Esophagus muscularis mucosa (tissue), 4 donors: ENCODE results near the gene THSD4. TPM values are rescaled to one million over a fixed set of nuclear protein-coding genes. Genes with fewer than 3 reads are reported as not detected.

ENCODE experiments used
- DNase-seq: peaks from one replicate; pipeline ENCODE4 v3.0.0-alpha.2; 2017; ENCODE audit errors: extremely low spot score
- H3K27ac ChIP-seq, 4 donors: fragments of 200-600 bp; sonication (generic); replicated peaks in 1 of 4; 1 replicate in 3 of 4; 2 replicates in 1 of 4; pipeline ENCODE4 v1.5.1; 2016 to 2019; ENCODE audit warnings: mild to moderate bottlenecking in 1 of 4
- H3K27me3 ChIP-seq, 4 donors: fragments of 200-600 bp; sonication (generic); one replicate each; pipeline versions ENCODE4 v1.5.1 to v1.6.0; 2016 to 2019
- H3K36me3 ChIP-seq, 4 donors: fragments of 200-600 bp; sonication (generic); one replicate each; pipeline ENCODE4 v1.5.1; 2016 to 2019
- H3K4me1 ChIP-seq, 4 donors: fragments of 200-600 bp; sonication (generic); one replicate each; pipeline ENCODE4 v1.5.1; 2016 to 2019
- H3K4me3 ChIP-seq, 4 donors: fragments of 200-600 bp; sonication (generic); 1 replicate in 2 of 4; 2 replicates in 2 of 4; pipeline ENCODE4 v1.5.1; 2016 to 2019; ENCODE audit warnings: mild to moderate bottlenecking in 4 of 4, moderate library complexity in 1 of 4
- H3K9me3 ChIP-seq, 4 donors: fragments of 200-600 bp; sonication (generic); 1 replicate in 3 of 4; 2 replicates in 1 of 4; pipeline ENCODE4 v1.5.1; 2016 to 2019
- EP300 ChIP-seq: sonication (generic); formaldehyde crosslinking; IDR thresholded peaks from one replicate; pipeline ENCODE4 v1.6.1; 2017; ENCODE audit warnings: antibody characterized with exemption
- POLR2A ChIP-seq: fragments of 450-650 bp; IDR thresholded peaks from one replicate; pipeline ENCODE4 v1.6.1; 2017; ENCODE audit warnings: antibody characterized with exemption, moderate library complexity, mild to moderate bottlenecking, low read depth
- POLR2AphosphoS5 ChIP-seq, 2 donors: sonication (generic); formaldehyde crosslinking; IDR thresholded peaks; one replicate each; pipeline ENCODE4 v1.6.1; 2017; ENCODE audit warnings: antibody characterized with exemption in 2 of 2
- WGBS: methylation state at CpG from one replicate; pipeline ENCODE4 v1.1.5; 2018; 5-methylcytosine and 5-hydroxymethylcytosine counted together
- intact Hi-C: fragments of 100-400 bp; cut with DNase I; formaldehyde crosslinking; loops from one replicate; pipeline ENCODE4 v1.15.1; 2023
- total RNA-seq, 4 donors: library from RNA; depleted of rRNA; stranded (reverse); fragments of >200 nt; gene quantifications; one replicate each; pipeline versions ENCODE4 v1.1.0 to v1.2.1, GENCODE V29; 2016
- TF ChIP-seq, protein P1 (sequence below), 3 experiments: fragments of 200-600 bp in 2 of 3; fragments of 450-650 bp in 1 of 3; sonication (generic) in 2 of 3; IDR thresholded peaks; one replicate each; pipeline ENCODE4 v1.5.1; 2017 to 2019; ENCODE audit warnings: antibody characterized with exemption in 3 of 3, mild to moderate bottlenecking in 2 of 3, moderate library complexity in 1 of 3

Gene THSD4
- total RNA-seq, 4 donors from 2014 or later = 3.2 to 6.6 (median 5.6) TPM

DNA sequence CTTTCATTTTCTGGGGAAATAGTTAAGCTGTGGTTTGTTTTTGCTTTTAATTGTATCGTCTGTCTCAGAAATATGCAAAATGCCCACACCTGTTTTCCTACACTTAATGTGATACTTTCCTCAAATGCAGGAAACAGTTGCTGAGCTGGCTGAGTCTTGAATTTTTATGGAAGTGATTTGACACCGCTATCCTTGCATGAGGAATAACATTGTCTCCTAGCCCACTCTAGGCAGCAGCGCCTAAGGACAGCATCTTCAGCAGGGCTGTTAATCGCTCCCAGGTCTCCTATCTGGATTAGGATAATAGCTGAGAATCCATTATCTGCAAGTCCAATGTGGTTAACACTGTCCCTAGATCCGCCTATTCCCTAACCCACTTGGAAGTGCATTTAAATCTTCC is 562.5 kb downstream of the THSD4 start:
- no peaks in the 10 kb centered on the region for H3K9me3 ChIP-seq
- TF ChIP-seq POLR2A (no peak), EP300 (no peak), POLR2AphosphoS5 (IDR thresholded peaks at IDR 0.05) (no peak)
- TF ChIP-seq, protein P1, sequence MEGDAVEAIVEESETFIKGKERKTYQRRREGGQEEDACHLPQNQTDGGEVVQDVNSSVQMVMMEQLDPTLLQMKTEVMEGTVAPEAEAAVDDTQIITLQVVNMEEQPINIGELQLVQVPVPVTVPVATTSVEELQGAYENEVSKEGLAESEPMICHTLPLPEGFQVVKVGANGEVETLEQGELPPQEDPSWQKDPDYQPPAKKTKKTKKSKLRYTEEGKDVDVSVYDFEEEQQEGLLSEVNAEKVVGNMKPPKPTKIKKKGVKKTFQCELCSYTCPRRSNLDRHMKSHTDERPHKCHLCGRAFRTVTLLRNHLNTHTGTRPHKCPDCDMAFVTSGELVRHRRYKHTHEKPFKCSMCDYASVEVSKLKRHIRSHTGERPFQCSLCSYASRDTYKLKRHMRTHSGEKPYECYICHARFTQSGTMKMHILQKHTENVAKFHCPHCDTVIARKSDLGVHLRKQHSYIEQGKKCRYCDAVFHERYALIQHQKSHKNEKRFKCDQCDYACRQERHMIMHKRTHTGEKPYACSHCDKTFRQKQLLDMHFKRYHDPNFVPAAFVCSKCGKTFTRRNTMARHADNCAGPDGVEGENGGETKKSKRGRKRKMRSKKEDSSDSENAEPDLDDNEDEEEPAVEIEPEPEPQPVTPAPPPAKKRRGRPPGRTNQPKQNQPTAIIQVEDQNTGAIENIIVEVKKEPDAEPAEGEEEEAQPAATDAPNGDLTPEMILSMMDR (IDR thresholded peaks at IDR 0.05) = no peak
- H3K36me3 ChIP-seq = no peaks in the 10 kb centered on the region
- no peak overlapping the region for H3K4me3 ChIP-seq
- no peak for DNase-seq
- peak overlapping the region in 3 of 4 donors; percentile 25 to 42 (median 32) for H3K27ac ChIP-seq
- H3K4me1 ChIP-seq = peaks cover 28 to 37% (median 32%) of the 10 kb centered on the region in 4 donors
- H3K27me3 ChIP-seq = no peaks in the 10 kb centered on the region
- 77% methylated on average over 5 of the region's 5 CpGs for WGBS
- intact Hi-C loops = no loop called here

DNA sequence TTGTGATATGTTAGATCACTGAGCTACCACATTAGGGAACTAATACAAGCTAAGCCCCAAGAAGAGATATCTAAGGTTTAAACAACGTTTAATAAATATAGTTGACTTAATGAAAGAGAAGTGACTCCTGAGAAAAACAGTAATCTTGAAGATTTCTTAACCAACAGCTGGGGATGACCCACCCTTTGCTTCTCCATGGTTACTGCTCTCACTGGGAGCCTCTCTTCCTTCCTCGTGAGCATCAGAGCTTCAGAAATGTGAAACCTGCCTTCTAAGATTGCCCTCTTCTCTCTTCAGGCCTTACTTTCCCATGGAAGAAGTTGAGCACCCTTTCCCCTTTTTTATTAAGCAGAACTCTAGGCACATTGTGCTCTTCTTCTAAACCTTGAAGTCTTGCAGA is 562.9 kb downstream of the THSD4 start:
- H3K36me3 ChIP-seq = no peaks in the 10 kb centered on the region
- 42% methylated on average over 2 of the region's 2 CpGs for WGBS
- no peaks in the 10 kb centered on the region for H3K27me3 ChIP-seq
- peaks cover 28 to 37% (median 32%) of the 10 kb centered on the region in 4 donors for H3K4me1 ChIP-seq
- intact Hi-C loops = no loop called here
- H3K27ac ChIP-seq = peak overlapping the region in 2 of 4 donors; percentile 25 to 32
- TF ChIP-seq POLR2AphosphoS5 (IDR thresholded peaks at IDR 0.05) (no peak), EP300 (no peak), POLR2A (no peak)
- TF ChIP-seq, protein P1 (IDR thresholded peaks at IDR 0.05) = no peak
- H3K4me3 ChIP-seq = no peak overlapping the region
- no peaks in the 10 kb centered on the region for H3K9me3 ChIP-seq
- no peak for DNase-seq

DNA sequence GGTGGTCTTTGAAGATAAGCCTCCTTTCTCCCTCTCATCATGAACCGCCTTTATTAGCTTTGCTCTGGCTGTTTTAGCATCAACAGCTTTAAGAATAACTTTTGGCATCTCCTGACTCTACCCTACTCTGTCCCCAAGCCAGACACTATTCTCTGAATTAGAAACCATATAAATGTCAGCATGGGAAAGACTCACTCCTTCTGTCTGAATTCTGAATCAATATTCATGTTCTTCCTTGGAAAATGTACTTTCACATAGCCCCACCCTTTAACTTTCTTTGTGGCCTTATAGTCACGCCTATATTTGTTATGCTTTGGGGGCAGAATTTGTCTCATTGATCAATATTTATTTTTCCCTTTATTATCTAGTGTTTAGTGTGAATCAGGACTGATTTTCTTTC is 563.3 kb downstream of the THSD4 start:
- DNase-seq = no peak
- Histone ChIP-seq H3K27me3 (no peaks in the 10 kb centered on the region), H3K9me3 (no peaks in the 10 kb centered on the region), H3K4me1 (peaks cover 28 to 37% (median 32%) of the 10 kb centered on the region in 4 donors), H3K4me3 (no peak overlapping the region), H3K36me3 (no peaks in the 10 kb centered on the region), H3K27ac (peak overlapping the region in 1 of 4 donors; percentile 32)
- WGBS = 94% methylated on average over 2 of the region's 2 CpGs
- intact Hi-C loops = no loop called here
- no peak for TF ChIP-seq POLR2A
- TF ChIP-seq, protein P1 (IDR thresholded peaks at IDR 0.05) = no peak
- no peak for TF ChIP-seq EP300
- no peak for TF ChIP-seq POLR2AphosphoS5 (IDR thresholded peaks at IDR 0.05)

DNA sequence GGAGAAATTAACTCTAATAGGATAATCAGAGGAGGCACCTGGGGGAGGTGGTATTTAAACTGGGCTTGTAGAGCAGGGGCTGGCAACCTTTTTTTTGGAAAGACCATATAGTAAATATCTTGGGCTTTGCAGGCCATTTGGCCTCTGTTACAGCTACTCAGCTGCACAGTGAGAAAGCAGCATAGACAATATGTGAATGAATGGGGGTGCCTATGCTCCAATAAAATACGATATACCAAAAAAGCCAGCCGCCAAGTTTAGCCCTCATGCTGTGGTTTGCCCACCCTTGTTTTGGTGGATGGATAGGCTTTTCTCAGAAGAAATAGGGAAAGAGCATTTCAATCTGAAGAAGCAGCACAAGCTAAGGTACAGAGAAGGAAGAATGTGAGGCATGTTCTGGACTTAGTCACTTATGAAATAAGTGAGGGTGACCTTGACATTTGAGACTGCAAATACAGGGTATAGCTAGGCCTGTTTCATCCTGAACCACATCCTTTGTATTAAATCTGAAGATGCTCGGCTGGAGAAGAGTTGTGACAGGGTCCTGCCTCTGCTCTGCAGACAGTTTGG is 564.0 kb downstream of the THSD4 start:
- no peak overlapping the region for H3K4me3 ChIP-seq
- WGBS = 80% methylated on average over 3 of the region's 3 CpGs
- intact Hi-C loops = no loop called here
- peak overlapping the region in 2 of 4 donors; percentile 15 to 18 for H3K27ac ChIP-seq
- no peaks in the 10 kb centered on the region for H3K27me3 ChIP-seq
- TF ChIP-seq EP300 = no peak
- TF ChIP-seq, protein P1 (IDR thresholded peaks at IDR 0.05) = no peak
- no peak for TF ChIP-seq POLR2AphosphoS5 (IDR thresholded peaks at IDR 0.05)
- no peak for TF ChIP-seq POLR2A
- no peaks in the 10 kb centered on the region for H3K36me3 ChIP-seq
- peaks cover 28 to 37% (median 32%) of the 10 kb centered on the region in 4 donors for H3K4me1 ChIP-seq
- DNase-seq = peak; percentile 77
- H3K9me3 ChIP-seq = no peaks in the 10 kb centered on the region
